AG04449 (cell line): ENCODE data around the gene PDGFA.

ENCODE experiments used
- CTCF ChIA-PET: fragments of 350-600 bp; formaldehyde crosslinking; extraction: SDS; loops from one replicate; lab custom pipeline; 2021; ENCODE audit warnings: antibody characterized with exemption; lab: Yijun Ruan, JAX
- POLR2A ChIA-PET: fragments of 400-600, 350-600 bp; formaldehyde crosslinking; extraction: SDS; loops from one replicate; lab custom pipeline; 2020; ENCODE audit warnings: antibody characterized with exemption, inconsistent platforms; lab: Yijun Ruan, JAX
- DNase-seq: peaks from one replicate; pipeline ENCODE4 v3.0.0-alpha.2; 2010; ENCODE audit warnings: low read depth, low spot score
- H3K4me3 ChIP-seq: 2 replicates; pipeline ENCODE4 v1.5.1; 2011; ENCODE audit warnings: low read depth, mild to moderate bottlenecking, control low read depth, low read length
- CTCF ChIP-seq: IDR thresholded peaks from one replicate; pipeline ENCODE4 v1.5.1; 2011; ENCODE audit warnings: mild to moderate bottlenecking, moderate library complexity, low read length, control low read depth, inconsistent platforms; ENCODE audit not compliant: insufficient read depth; ENCODE audit errors: missing control alignments

The PDGFA gene

DNA sequence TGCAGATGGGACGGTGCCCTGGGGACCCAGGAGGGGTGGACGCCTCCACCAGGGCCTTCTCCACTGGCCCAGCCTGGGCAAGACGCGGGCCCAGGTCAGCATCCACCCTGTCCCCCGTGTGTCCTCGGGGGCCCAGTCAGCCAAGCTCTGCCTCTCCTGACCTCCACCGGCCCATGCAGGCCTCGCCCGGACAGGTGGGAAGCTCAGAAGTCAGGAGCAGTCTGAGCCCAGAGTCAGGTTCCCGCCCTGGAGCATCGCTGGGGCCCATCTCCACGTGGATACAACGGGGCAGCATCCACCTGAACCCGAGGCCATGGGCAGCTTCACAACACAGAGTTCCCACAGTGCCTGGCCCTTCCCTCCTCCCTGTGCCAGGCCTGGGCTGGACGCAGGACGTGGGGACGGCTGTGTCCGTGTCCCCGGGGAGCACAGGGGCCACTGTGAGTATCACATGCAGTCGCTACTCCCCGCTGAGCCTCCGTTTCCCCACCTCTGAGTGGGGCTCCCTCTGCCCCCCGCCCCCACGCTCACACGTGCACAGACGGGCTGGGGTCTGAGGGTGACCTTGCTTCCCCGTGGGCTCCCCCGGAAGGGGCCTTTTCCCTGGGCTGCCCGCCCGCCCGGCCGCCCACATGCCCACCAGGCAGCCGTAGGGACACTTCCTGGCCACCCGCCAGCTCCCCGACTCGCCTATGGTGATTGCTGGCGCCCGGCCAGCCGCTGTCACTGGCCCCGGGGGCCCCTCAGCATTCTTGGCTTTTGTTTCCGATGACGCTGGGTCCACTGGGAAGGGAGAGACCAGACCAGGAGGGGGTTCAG, 64.3 kb downstream of the PDGFA start:
- no peak for TF ChIP-seq CTCF
- CTCF ChIA-PET, result interaction anchor here (0.6 kb wide), 1 partner anchor 133 kb away, joined by 3 read pairs; no protein-coding TSS in a partner anchor
- H3K4me3 ChIP-seq, result no peak overlapping the region
- POLR2A ChIA-PET, result no interaction called here
- DNase-seq, result no peak

DNA sequence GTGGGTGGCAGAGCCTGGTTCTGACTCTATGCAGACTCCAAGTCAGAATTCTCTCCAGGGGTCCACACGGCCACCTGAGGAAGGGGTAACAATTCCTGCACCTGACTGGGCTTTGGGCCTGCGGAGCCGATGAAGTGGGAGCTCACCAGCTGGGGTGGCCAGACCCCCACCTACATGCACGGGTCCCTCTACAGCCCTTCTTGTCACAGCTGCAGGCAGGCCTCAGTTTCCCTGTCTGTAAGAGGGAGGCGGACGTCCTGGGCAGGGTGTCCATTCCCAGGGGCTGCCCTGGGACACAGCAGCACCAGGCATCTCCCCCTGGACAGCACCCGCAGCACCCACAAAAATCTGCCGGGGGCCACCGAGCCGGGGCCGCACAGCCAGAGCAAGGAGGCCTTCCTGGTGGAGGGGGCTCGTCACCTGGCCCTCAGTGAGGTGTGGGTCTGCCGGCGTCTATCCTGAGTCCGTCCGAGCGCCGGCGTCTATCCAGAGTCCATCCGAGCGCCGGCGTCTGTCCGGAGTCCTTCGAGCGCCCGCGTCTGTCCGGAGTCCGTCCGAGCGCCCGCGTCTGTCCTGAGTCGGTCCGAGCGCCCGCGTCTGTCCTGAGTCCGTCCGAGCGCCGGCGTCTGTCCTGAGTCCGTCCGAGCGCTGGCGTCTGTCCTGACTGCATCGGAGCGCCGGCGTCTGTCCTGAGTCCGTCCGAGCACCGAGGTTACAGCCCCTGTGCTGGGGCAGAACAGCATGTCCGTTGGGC, 65.1 kb downstream of the PDGFA start:
- TF ChIP-seq CTCF, result no peak
- DNase-seq, result no peak
- ChIA-PET CTCF (interaction anchor here (0.6 kb wide), 1 partner anchor 132 kb away, joined by 3 read pairs; no protein-coding TSS in a partner anchor), POLR2A (no interaction called here)
- H3K4me3 ChIP-seq, result no peak overlapping the region

DNA sequence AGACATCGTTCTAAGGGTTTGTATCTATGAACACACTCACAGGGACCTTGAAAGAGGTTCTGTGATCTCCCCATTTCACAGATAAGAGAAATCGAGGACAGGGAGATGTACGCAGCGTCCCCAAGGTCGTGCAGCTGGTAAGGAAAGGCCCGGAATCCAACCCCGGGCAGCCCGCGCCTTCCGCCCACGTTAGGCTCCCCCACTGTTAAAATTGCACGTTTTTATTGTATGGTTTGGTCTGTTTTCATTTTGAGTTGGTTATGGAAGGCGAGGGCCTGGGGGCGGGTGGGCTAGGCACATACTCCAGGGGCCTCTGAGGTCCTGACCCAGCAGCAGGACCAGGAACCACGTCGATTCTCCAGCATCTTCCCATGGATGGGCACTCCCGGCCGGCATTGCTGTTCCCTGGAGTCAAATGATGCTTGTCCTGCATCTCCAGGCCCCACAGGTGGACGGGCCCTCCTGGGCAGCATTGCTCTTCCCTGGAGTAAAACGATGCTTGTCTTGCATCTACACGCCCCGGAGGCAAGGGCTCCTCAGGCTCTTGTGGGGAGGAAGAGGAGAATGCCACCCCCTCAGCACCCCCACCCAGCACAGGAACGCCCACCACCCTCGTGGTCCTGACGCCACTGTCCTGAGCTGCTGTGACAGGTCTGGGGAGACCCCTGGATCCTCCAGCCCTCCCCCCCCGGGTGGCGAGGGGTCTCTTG, 65.9 kb downstream of the PDGFA start:
- ChIA-PET CTCF (no interaction called here), POLR2A (no interaction called here)
- TF ChIP-seq CTCF, result no peak
- H3K4me3 ChIP-seq, result no peak overlapping the region
- no peak for DNase-seq

DNA sequence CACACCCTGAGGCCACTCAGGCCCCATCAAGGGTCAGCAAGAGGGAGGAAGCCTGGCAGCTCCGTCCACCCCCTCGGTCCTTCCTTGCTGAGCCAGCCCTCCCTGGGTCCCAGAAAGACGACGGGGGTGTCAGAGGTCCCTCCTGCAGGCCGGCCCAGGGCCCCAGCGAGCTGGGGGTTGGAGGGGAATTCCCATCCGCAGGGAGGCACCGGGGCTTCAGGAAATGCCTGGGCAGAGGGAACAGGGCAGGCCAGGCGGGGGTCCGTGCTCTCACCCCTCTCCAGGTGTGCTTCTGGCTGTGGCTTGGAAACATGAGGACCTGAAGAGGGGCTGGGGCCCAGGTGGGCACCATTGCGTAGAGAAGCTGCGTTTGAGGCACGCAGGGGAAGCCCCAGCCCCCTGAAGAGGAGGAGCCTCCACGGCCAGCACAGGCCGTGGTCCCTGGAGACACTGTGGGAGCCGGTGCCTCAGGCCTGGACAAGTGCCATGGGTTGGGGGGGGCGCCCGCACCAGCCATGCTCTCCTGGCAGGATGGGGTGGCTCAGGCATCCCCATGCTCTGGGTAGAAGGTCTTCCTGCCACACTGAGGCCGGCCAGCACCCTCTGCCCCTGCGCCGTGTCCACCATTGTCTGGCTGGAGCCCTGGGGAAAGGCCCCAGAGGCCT, 66.7 kb downstream of the PDGFA start:
- no peak for TF ChIP-seq CTCF
- no peak overlapping the region for H3K4me3 ChIP-seq
- POLR2A ChIA-PET, result no interaction called here
- CTCF ChIA-PET, result no interaction called here
- DNase-seq, result no peak

DNA sequence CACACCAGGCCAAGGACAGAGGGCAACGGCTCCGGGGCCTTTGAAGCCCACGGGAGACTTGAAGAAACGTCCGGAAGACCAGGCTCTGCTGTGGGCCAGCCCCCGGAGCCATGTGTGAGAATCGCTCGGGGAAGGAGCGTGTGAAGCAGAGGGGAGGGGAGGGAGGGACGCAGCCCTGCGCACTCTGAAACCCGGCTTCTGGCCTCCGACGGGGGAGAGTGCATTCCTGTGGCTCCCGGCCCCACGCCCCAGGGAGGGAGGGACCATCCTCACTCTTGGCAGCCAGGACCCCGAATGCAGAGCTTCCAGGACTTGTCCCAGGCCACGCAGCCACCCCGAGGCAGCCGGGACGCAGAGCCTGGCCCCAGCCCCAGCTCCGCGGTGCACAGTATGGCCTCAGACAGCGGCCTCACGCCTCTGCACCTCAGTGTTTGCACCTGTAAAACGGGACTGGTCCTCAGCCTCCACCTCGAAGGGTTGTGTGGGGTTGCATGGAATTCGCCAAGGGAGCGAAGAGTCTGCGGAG, 67.4 kb downstream of the PDGFA start:
- H3K4me3 ChIP-seq, result no peak overlapping the region
- DNase-seq, result no peak
- no peak for TF ChIP-seq CTCF
- CTCF ChIA-PET, result no interaction called here
- POLR2A ChIA-PET, result no interaction called here
